ELR (cell line): ENCODE results near the gene GABRG3.
"Not testable (repeated sequence)": the region's sequence is repeated elsewhere in the genome, so short reads cannot be mapped to it uniquely, and the experiment has no call there.

ENCODE experiments used
- DNase-seq: peaks from one replicate; pipeline ENCODE4 v3.0.0-alpha.2; 2015; ENCODE audit warnings: low read depth

The GABRG3 gene

DNA sequence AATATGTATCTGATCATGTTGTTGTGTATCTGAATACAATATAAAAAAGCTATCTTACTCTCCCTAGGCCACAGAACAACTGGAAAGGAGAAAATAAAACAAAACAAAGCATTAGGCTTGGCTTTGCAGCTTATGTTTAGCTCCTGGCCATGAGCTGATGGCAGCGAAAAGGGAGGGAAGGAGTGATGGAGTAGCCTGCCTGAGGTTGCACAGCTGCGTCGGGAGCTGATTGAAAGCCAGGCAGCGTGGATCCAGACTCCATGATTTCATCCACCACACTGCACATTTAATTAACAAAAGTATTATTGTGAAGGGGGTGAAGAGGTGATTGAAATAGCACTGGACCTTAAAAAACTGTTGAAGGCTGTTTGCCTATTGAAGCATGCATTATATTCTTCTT is 212.2 kb downstream of the GABRG3 start:
- DNase-seq = no peak

DNA sequence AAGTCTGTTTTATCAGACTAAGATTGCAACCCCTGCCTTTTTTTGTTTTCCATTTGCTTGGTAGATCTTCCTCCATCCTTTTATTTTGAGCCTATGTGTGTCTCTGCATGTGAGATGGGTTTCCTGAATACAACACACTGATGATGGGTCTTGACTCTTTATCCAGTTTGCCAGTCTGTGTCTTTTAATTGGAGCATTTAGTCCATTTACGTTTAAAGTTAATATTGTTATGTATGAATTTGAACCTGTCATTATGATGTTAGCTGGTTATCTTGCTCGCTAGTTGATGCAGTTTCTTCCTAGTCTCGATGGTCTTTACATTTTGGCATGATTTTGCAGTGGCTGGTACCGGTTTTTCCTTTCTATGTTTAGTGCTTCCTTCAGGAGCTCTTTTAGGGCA is 220.5 kb downstream of the GABRG3 start:
- not testable (repeated sequence) for DNase-seq

DNA sequence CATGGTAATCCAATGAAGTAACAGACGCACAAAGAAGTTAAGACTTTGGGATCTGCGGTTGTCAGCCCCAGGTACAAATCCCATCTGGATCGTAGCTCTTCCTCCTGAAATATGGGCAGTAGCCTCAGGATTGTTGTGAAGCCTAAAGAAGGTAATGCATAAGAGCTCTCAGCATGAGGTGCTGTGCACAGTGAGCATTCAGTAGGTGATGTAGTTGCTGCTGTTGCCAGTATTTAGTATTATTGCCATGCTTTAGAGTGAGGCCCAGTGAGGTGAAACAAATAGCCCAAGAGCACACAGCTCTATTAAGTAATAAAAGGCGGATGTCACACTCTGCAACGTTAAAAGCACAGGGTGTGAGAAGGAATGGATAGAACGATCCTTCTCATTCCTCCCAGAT is 225.7 kb downstream of the GABRG3 start:
- DNase-seq = no peak

DNA sequence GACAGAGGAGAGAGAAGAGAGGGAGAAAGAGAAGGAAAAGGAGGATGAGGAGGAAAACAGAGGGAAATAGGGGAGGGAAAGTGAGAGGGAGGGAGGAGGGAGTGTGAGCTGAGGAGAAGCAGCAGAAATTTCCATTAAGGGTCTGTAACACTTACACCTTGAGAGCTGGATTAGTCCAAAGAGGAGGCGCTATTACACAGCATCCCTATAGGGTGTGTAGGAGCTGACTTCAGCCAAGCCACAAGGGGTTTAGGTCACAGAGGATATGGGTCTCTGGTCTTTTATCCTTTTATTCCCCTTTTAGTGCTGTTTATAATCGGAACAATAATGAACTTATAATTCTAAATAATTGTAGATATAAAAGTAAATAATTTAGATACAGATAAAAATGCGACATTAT is 230.4 kb downstream of the GABRG3 start:
- no peak for DNase-seq

DNA sequence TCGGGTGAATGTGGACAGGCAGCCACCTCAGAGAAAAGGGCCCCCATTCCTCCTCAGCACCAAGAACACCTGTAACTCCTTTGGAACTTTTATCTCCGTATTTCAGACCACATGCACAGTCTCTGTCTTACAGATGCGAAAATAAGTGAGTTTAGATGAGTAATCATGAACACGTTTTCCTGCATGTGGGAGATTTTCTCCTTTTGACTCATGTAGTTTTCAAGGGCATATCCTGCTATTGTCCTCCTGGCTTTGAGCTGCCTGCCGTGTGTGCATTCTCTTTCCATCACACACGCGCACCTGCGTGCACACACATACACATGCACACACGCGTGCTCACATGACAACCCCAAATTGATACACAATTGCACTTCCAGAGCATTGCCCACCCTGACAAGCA is 239.2 kb downstream of the GABRG3 start:
- DNase-seq = no peak

DNA sequence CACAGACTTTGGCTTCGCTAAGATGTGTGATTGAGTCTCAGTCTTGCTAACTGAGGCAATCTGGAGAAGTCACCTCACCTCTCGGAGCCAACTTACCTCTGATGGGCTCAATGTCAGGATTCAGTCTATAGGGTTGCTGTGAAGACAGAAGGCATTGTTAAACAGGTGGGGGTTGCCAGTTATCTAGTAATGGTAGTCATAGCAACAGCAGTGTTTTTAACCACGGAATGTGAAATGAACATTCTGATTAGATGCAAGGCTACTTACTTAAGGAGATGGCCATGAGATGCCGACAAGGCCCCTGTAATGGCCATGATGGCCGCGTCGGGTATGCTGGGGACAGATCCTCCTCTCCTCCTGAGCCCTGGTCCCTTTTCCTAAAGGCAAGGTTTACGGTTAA is 243.1 kb downstream of the GABRG3 start:
- no peak for DNase-seq

DNA sequence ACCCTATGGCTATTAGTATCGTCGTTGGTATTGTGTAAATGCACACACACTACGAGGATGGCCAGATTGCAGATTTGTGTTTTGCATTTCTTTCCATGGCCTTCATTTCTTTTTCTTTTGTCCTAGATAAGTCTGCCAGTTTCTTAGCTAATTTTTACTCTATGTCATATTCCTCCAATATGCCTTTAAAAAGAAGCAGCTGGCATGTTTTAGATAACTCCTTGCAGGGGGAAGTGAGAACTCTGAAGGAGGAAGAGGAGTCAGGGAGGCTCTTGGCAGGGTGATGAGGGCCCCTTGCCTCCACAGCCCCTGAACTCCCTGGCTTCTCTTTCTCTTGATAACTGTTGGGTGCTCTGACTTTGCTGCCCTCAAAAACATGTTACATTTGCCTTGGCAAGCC is 244.0 kb downstream of the GABRG3 start:
- no peak for DNase-seq

DNA sequence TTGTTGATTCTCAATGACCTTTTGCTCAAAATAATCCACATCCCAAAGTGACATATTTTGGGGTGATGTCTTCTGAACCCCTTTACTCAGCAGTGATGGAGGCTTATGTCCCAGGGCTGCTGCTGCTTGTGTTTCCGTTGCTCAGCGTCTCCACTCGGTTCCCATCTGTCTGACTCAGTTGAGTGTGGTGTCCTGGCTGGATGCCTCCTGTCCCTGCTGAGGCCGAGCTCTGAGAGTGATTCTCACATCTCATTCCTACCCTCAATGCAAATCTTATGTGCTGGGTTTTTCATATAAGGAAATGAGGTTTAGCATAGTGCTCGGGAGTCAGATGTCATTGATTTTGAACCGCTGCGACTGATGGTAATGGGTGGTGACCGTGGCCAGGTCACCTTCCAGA is 247.4 kb downstream of the GABRG3 start:
- DNase-seq = no peak

DNA sequence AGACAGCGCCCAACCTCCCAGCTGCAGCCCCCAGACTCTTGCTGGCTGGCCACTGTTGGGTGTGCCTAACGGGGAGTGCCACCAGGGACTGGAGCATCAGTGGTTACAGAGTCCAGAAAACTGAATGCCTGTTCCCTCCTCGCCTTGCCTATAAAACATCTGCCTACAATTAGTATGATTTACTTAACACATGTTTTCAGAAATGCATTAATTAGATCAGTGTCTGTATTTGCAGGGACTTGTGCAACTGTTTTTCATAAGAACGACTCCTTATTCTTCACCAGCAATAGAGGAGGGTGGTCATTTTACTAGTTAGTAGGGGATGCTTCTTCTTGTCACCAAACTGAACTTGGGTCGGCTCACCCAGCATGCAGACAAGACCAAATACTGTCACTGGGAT is 248.7 kb downstream of the GABRG3 start:
- no peak for DNase-seq

DNA sequence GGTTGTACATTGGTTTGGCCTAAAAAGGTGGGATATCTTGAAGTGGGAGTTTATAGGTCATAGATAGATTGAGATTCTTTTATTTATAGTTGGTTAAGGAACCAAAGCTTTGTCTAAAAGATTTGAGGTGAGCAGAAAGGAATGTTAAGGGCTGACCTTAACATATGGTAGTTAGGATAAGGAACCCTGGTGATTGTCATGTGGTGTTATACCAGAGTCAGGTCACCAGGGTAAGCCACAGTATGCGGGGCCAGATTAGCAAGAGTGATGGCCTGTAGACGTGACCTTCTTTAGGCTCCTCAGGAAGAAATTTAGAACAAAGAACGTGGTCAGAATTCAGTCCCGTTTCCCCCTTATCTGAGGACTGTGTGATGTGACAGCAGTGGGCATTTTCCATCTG is 249.2 kb downstream of the GABRG3 start:
- no peak for DNase-seq

DNA sequence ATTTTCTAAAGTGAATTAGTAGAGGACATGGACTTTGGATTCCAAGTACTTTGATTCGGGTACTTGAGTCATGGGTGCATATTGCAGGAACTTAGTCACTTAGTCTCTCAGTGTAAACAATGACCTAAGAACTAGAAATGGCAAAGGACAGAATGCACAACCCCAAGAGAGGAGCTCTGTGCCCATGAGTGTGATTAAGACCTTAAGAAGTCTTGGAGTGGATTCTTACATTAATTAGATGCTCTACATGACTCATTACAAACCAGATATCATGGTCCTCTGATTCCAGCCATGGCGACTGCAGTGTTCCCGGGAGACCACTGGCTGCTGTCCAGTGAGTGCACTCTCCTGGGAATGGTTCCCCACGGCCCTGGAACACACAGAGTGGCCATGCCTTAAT is 251.5 kb downstream of the GABRG3 start:
- DNase-seq = no peak

DNA sequence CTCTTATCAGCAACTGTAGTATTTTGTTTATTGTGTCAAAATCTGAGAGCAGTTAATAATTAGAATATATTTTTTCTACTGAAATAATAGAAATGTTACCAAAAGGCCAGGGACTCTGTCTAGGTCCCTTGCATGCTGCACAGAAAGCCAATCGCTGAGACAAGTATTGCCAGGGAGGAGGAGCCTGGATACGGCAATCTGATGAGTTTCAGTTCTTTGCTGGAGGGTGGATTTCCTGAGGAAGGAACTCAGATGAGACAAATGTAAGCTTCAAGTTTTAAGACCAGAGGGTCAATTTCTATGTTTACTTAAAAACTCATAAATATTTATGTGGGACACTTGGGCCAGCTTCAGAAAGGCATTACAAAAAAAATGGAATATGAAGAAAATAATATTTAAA is 252.2 kb downstream of the GABRG3 start:
- DNase-seq = no peak

DNA sequence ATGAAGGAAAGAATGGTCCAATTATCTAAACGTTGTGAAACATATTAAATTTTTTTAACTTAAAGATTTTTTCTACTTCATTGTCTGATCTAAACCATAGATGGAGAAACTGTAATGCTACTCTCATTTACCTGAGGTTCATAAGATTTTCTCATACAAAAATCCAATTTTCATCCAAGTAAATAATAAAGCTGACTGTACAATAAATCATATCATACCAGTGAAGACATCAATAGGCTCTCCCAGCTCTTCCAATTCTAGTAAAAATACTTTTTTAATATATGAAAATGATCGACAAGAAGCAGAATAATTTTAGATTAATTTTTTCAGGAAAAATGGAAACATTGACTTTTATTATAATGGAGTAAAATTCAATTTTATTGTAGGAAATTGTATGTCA is 260.8 kb downstream of the GABRG3 start:
- DNase-seq = no peak

DNA sequence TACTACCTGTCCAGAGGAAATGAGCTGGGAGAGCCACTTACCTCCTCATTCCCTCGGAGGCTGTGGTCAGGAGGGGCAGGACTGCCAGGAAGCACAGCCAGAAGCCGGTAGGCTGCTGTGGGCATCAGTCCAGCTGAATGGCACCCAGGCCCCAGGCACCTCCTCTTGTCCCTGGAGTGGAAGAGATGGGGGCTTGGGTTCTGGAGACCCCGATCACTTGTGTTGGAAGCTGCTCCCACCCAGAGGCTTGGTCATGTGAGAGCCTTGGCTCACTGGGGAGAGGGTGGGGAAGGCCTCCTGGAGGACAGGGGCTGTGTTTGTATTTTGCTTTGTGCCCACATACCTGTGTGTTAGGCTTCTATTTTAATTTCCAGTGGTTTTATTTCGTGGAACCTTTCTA is 261.9 kb downstream of the GABRG3 start:
- no peak for DNase-seq

DNA sequence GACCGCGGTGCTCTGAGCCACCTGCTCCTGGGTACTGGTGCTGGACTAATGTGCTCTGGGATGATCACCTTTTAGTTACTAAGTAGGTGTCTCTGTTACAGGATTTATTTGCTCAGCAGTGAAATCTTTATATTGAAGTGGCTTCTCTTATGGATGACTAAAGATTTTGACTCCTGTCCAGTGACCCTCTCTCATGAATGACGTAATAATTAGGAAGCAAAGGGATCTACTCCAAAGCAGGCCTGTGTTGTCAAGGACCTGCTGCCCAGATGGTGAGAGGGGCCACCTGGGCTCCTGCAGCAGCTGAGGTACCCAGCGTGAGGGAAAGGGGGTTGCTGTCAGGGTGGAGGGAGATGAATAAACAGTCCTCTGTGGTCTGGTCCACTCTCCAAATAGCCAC is 263.6 kb downstream of the GABRG3 start:
- no peak for DNase-seq

DNA sequence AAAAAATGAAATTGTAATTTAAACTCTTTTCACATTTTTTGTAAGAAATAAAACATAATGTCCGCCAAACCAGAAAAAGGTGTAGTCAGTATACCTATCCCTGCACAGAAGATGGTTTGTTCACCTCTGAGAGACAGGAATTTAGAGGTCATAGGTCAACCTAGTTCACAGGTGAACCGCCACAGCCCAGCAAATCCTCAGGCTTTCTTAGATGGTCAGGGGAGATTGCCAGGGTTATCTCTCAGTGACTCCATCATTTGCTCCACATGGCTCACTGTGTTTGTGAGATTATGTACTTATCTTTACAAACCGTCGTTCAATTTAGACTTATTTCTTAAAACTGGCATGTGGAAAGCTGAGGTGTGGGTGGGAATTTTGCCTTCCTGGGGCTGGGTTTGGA is 264.2 kb downstream of the GABRG3 start:
- DNase-seq = no peak

DNA sequence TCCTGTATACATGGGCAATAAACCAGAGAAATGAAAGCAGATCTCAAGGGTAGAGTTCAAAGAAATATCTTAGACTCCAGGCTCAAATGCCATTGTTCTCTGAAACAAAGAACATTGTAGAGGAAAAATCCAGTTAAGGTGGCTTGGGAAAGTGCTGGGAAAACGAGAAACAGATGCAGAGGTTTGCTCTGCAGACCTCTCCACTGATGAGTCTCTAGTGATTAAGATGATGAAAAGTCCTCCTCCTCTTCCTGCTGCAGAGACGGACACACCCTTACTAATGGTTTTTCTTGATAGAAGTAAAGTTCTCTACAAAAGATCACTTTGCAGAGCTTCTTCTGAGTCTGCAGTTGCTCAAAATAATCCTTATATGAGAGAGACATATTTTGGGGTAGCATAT is 264.7 kb downstream of the GABRG3 start:
- no peak for DNase-seq

DNA sequence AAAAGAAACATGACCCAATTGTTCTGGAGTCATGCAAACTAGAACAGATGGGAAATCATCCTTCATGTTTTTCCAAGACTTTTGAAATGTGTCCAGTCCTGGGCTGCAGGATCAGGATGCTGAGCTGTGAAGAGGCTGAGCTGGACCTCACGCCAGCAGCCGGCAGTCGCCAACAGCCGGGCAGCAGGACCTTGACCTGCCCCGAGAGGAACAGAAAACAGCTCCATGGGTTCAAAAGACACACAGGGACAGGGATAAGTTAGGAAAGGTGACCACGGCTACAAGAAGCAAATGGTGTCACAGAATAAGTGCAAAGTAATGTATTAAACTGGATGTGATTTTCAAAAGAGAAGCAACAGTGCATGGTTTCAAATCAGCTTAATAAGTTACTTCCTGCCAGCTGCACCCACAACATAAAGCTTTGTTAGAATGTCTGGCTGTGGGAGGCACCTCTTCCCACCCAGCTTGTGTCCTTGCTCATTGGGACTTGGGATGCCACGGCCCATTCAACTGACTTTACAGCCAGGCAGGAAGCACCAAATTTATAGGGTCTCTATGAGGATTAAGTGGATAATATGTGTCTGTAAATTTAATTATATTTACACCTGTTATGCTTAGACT is 266.4 kb downstream of the GABRG3 start:
- no peak for DNase-seq

DNA sequence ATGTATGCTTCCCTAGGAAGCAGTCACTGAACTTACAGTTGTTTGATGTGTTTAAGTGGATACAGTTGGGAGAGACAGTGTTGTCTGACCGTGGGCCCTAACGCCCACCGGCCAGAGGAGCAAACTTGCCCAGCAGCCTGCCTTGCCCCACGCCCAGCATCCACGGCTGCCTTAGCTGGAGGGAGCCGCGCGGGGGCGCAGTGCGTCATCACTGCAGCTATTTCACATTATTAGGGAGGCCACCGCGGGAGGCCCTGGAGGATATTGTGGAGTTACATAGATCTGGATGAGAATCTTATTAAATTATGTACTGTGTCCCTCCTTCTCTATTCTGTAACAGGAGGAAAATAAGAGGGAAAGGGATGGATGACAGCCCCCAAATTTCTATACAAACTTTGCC is 267.2 kb downstream of the GABRG3 start:
- no peak for DNase-seq

DNA sequence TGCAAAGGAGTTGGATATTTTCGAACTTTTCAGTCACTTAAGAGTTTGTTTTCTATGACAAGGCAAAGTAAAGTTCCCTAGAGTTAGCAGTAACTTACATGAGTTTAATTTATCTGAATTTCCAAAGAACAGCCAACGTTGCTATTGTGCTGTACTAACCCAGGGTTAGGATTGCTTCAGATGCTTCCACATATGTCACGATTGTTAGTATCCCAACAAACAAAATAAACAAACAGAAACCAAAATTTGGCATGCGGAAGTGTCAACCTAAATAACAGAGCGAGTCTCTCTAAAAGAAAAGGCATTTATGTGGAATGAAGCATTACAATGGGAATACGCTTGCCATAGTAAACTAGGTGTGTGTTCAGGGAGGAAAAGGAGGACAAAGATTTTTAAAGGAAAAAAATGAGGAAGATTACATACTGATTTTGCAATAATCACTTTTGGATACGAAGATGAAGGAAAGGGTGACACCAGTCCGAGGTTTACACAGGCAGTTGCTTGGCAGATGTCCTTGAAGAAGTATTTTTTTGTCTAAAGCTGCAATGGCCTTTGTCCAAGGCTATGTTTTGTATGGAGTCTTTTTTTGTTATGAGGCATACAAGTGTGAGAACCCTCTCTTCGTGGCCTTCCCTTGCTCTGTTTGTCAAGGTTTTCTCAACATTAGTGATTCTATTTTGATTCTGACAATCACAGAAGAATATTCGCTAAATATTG is 267.9 kb downstream of the GABRG3 start:
- DNase-seq = no peak

DNA sequence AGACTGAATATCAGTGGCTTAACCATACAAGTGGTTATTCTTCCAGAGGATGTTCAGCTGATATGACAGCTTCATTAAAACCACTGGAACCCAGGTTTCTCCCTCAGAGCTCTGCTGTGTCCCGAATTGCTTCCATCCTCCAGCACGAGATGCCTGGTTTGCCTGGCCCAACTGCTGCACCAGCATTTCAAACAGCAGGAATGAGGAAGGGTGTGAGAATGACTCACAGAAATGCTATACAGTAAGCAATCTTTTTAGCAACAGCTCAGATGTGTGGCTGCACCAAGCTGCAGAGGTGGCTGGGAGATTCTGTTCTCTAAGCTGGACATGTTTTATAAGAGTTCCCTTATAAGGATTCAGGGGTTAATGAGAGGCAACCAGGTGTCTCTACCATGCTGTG is 271.0 kb downstream of the GABRG3 start:
- DNase-seq = no peak

DNA sequence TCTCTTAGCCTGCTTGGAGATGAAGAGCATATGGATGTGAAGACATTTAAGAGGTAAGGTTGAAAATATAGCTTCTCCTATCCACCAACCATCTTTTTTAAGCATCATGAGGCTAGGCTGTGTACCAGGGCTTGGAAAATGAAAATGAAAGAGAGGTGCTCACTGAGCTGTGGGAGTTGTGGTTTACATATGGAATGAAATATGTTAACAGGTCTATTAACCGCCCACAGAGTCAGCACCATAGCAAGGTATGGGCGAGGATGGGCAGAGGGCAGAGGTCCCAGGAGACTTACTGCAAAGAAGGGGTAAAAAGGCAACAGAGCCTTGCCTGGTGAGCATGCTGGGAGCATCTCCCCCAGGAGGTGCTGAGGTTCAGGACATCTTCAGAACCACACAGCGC is 273.1 kb downstream of the GABRG3 start:
- DNase-seq = no peak

DNA sequence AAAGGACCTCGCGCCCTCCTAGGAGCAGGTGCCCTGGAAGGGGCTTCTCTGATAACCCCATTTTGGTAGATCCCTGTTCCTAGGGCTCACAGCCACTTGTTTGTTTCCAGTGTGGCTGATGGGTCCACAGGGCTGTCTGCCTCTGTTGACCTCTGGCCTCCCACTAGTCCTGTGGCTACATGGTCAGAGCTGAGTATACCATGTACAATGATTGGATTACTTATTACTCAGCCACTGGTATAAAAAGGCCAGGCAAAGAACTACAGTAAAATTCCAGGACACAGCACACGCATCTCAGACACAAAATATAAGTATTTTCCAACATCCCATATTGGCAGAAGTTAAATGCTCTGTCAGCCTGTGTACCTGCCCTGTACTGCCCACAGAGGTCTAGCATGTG is 277.3 kb downstream of the GABRG3 start:
- DNase-seq = no peak

DNA sequence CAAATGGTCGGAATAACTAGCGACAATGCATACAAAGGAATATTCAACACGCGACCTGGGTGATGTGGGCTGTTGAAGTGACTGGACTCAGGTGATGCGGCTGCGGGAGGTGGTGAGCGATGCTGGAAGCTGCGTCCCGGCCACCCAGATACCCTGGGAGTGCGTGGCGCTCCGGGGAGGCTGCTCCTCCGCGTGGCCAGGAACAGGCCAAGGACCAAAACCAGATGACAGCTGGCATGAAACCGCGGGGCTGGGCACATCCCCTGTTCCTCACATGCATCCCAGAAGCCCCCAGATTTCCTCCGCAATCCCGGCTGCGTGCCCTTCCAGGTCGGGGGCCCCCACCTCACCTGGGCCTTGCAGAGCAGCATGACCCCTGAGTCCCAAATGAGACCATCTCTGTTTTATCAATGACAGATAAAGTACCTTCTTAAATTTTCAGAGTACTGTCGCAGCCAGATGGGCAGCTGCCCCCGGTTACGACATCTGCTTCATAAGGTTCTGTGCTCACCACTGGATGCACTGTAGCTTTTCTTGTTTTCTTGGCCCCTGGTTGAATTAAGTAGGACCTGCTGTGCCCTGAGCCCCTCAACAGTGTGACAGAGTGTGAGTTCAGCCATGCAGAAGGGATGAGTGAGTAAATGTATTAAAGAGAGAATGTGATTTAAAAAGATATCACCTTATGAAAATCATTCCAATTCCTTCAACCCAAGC is 278.2 kb downstream of the GABRG3 start:
- DNase-seq = no peak
